Breast epithelium (tissue), 3 donors: ENCODE measurements around the gene SLC38A10.
"Not testable (repeated sequence)": the region's sequence is repeated elsewhere in the genome, so short reads cannot be mapped to it uniquely, and the experiment has no call there.

Source experiments
- POLR2AphosphoS5 ChIP-seq, 3 donors: sonication (generic); formaldehyde crosslinking; IDR thresholded peaks; one replicate each; pipeline ENCODE4 v1.6.1; 2017; ENCODE audit warnings: antibody characterized with exemption in 3 of 3
- TF ChIP-seq, protein P1 (sequence below), 3 donors: fragments of 450-650 bp; IDR thresholded peaks; one replicate each; pipeline ENCODE4 v1.5.1; 2016 to 2017; ENCODE audit warnings: antibody characterized with exemption in 3 of 3, mild to moderate bottlenecking in 3 of 3, moderate library complexity in 3 of 3

DNA sequence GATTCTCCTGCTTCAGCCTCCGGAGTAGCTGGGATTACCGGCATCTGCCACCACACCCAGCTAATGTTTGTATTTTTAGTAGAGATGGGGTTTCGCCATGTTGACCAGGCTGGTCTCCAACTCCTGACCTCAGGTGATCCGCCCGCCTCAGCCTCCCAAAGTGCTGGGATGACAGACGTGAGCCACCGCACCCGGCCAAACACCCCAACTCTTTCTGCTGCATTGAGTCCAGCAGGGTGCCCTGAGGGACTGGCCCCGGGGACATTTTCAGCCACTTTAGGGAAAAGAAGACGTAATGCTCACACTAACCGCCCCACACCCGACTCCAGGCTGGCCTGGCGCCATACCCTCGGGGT is 13.7 kb upstream of the SLC38A10 start:
- TF ChIP-seq, protein P1, sequence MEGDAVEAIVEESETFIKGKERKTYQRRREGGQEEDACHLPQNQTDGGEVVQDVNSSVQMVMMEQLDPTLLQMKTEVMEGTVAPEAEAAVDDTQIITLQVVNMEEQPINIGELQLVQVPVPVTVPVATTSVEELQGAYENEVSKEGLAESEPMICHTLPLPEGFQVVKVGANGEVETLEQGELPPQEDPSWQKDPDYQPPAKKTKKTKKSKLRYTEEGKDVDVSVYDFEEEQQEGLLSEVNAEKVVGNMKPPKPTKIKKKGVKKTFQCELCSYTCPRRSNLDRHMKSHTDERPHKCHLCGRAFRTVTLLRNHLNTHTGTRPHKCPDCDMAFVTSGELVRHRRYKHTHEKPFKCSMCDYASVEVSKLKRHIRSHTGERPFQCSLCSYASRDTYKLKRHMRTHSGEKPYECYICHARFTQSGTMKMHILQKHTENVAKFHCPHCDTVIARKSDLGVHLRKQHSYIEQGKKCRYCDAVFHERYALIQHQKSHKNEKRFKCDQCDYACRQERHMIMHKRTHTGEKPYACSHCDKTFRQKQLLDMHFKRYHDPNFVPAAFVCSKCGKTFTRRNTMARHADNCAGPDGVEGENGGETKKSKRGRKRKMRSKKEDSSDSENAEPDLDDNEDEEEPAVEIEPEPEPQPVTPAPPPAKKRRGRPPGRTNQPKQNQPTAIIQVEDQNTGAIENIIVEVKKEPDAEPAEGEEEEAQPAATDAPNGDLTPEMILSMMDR (IDR thresholded peaks at IDR 0.05), result not testable (repeated sequence)
- not testable (repeated sequence) for TF ChIP-seq POLR2AphosphoS5 (IDR thresholded peaks at IDR 0.05)
